Activated naive CD8-positive, alpha-beta T cell treated with anti-CD3 and anti-CD28 coated beads, Interleukin-2, amount 50 U/mL, for 16 hours (primary cell): Measurements from ENCODE around the gene LPAR1.

Experiments used
- DNase-seq: peaks from one replicate; pipeline ENCODE4 v3.0.0-alpha.2; 2020; ENCODE audit warnings: low read depth, low spot score

Gene LPAR1

GRCh38 chr9:111001526-111001925, 36.7 kb downstream of the LPAR1 start:
- DNase-seq = no peak

GRCh38 chr9:111000202-111000601, 38.1 kb downstream of the LPAR1 start:
- DNase-seq = no peak

- no peak for DNase-seq
Observed at GRCh38 chr9:110999379-110999778, 38.9 kb downstream of the LPAR1 start.

GRCh38 chr9:110997847-110998246, 40.4 kb downstream of the LPAR1 start:
- DNase-seq = no peak

GRCh38 chr9:110996436-110997220, 41.6 kb downstream of the LPAR1 start:
- no peak for DNase-seq

- no peak for DNase-seq
Observed at GRCh38 chr9:110995420-110996340, 42.6 kb downstream of the LPAR1 start.

- DNase-seq = no peak
Observed at GRCh38 chr9:110994771-110995241, 43.5 kb downstream of the LPAR1 start.

GRCh38 chr9:110990481-110990880, 47.8 kb downstream of the LPAR1 start:
- DNase-seq = no peak

- no peak for DNase-seq
Observed at GRCh38 chr9:110986529-110986928, 51.7 kb downstream of the LPAR1 start.

- no peak for DNase-seq
Observed at GRCh38 chr9:110984890-110985437, 53.3 kb downstream of the LPAR1 start.

- no peak for DNase-seq
Observed at GRCh38 chr9:110980261-110980660, 58.0 kb downstream of the LPAR1 start.

GRCh38 chr9:110979636-110980035, 58.6 kb downstream of the LPAR1 start:
- no peak for DNase-seq

GRCh38 chr9:110978516-110978915, 59.8 kb downstream of the LPAR1 start:
- no peak for DNase-seq

- DNase-seq = no peak
Observed at GRCh38 chr9:110977259-110977709, 61.0 kb downstream of the LPAR1 start.

GRCh38 chr9:110975969-110976368, 62.3 kb downstream of the LPAR1 start:
- no peak for DNase-seq

- DNase-seq = no peak
Observed at GRCh38 chr9:110975278-110975677, 63.0 kb downstream of the LPAR1 start.

- DNase-seq = no peak
Observed at GRCh38 chr9:110971705-110972104, 66.6 kb downstream of the LPAR1 start.

GRCh38 chr9:110971234-110971633, 67.0 kb downstream of the LPAR1 start:
- no peak for DNase-seq

GRCh38 chr9:110969971-110970386, 68.3 kb downstream of the LPAR1 start:
- no peak for DNase-seq

- DNase-seq = no peak
Observed at GRCh38 chr9:110968096-110968495, 70.2 kb downstream of the LPAR1 start.

- DNase-seq = no peak
Observed at GRCh38 chr9:110967196-110967595, 71.1 kb downstream of the LPAR1 start.

- no peak for DNase-seq
Observed at GRCh38 chr9:110960288-110960687, 78.0 kb downstream of the LPAR1 start.
